HG03378 (cell line): ENCODE results near the gene ABCB1.

Source experiments
- ATAC-seq: cut with Tn5 transposase; IDR thresholded peaks from one replicate; pipeline ENCODE4 v1.9.1; 2021; ENCODE audit warnings: mild to moderate bottlenecking, moderate library complexity; ENCODE audit not compliant: unreplicated experiment

ABCB1 gene

DNA sequence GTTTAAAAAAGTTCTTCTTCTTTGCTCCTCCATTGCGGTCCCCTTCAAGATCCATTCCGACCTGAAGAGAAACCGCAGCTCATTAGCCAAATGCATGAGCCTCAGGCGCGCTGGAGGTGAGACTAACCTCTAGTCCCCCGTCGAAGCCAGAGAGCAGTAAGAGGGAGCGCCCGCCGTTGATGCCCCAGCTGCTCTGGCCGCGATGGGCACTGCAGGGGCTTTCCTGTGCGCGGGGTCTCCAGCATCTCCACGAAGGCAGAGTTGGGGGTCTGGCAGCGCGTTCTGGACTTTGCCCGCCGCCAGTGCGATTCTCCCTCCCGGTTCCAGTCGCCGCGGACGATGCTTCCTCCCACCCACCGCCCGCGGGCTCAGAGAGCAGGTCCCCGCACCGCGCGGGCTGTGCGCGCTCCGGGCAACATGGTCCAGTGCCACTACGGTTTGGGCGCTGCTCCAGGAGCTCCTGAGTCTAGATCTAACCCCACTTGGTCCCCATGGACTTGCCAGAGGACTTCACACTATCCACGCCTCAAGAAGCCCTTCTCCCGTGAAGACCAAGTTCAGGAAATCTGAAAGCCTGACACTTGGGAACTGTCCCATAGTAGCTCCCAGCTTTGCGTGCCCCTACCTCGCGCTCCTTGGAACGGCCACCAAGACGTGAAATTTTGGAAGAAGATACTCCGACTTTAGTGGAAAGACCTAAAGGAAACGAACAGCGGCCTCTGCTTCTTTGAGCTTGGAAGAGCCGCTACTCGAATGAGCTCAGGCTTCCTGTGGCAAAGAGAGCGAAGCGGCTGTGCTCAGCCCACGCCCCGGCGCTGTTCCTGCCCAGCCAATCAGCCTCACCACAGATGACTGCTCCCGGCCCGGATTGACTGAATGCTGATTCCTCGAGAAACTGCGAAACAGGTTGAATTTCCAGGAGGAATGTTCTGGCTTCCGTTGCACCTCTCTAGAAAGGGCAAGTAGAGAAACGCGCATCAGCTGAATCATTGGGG is at the start of gene ABCB1:
Gene ABCB1, minus strand, starts transcription at position 755 of the 995 bp plus-strand sequence. Its CDS starts 700 bp downstream, at position 55.
- ATAC-seq = peak; percentile 35

DNA sequence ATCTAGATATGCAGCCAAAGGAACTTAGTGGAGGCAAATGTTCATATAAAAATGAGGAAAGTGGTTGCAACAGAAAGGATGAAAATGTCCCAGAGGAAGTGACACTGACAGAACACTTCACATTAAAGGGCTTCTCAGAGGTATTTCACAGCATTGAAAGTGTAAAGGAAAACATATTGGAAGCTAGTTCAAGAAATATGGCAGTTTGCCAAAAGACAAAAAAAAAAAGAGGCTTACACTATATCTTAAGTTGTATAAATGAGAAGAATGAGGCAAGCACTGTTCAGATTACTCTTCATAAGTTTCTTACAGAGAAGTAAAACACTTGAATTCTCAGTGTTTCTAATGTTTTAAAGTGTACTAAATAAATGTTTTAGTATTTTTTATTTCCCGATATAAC is 47.6 kb upstream of the ABCB1 start:
- ATAC-seq = no peak

DNA sequence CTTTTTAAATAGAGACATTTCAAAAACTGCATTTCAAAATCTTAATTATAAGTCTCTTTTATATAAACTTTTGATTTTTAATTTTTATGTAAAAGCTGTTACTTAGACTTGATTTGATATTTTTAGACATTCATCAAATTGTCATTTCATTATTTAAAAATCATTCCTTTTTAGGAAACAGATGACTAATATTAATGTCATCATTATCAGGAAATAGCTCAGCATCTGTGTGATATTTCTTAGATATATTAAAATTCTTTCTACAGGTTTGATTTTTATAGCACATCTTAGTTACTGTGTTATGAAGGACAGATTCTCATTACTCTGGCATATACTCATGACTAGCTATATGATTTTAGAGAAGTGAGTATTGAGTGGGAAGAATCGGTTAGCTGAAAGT is 44.8 kb upstream of the ABCB1 start:
- ATAC-seq = no peak

- no peak for ATAC-seq
Observed at GRCh38 chr7:87635921-87636320, 35.2 kb upstream of the ABCB1 start.

DNA sequence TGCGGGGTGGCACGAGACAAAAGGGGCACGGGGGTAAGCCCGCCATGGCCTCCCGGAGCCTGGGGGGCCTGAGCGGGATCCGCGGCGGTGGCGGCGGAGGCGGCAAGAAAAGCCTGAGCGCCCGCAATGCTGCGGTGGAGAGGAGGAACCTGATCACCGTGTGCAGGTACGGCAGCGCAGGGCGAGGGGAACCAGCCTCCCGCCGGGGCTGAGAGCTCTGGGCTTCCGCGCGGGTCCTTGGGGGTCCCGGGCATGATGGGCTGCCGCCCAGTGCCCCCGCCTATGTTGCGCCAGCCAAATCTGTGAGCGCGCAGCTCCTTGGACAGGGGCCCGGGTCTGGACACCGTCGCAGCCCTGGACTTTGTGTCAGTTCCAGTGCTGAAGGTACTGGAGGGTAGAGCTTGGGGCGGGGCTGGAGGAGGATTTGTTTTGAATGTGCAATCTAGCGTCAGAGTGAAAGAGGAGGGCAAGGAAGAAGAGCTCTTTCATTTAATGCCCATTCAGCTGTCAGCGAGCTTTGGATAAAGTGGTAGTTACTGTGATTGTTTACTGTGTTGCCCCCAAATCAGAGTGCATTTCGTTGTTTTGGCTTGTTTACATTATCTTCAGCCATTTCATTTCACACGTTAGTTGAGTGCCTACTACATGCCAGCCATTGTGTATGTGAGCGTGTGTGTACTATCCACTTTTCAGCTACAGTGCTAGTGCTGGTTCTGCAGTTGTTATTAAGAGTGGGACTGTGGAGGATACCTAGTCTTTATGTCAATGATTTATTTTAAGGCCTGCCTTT is 28.3 kb upstream of the ABCB1 start:
- ATAC-seq = no peak

DNA sequence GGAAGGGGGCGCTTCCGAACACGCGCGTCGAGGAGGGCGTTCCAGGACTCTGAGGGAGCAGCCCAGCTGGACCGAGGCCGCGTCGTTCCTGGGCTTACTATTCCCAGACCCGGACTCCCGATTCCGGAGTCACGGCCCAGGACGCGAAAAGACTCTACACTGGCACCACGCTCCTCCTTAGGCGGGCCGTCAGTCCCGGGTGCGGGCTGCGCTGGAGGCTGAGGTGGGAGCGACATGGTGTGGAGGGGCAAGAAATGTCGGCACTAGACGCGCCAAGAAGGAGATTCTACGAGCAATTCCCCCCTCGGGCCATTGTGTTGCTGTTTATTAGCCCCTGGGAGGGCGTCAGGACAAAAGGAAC is 26.9 kb upstream of the ABCB1 start:
- ATAC-seq = no peak

- no peak for ATAC-seq
Observed at GRCh38 chr7:87625101-87625500, 24.4 kb upstream of the ABCB1 start.

DNA sequence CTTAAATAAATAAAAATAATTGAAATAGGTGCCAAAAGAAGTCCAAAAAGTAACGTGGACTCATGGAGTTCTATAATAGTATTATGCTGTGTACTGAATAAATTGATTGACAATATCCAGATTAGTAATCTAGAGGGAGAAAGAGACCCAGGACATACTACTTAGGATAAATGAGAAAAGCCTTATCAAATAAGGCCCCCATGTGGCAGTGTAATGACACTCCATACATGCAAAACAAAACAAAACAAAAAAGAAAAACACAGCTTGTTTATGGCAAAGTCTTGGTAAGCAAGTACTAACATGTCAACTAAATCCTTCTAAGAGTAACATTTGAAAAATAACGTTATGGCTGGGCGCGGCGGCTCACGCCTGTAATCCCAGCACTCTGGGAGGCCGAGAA is 23.9 kb upstream of the ABCB1 start:
- ATAC-seq = no peak

GRCh38 chr7:87615197-87615596 is 14.5 kb upstream of the ABCB1 start:
- no peak for ATAC-seq

DNA sequence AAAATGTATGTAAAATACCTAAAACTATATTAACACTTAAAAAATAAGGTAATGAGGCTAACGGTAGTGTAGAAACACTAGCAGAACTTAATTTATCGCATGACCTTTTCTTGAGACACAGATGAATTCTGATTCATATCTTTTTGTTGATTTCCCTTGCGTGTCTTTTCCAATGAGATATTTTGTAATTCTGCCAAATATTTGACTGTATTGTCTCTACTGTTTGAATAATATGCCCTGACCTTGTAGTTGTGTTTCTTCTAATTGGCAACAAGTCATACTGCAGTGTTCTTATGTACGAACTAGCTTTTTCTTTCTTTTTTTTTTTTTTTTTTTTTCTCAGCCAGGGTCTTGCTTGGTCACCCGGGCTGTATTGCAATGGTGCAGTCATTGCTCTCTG is 9.2 kb upstream of the ABCB1 start:
- no peak for ATAC-seq

- no peak for ATAC-seq
Observed at GRCh38 chr7:87608431-87608830, 7.7 kb upstream of the ABCB1 start.

DNA sequence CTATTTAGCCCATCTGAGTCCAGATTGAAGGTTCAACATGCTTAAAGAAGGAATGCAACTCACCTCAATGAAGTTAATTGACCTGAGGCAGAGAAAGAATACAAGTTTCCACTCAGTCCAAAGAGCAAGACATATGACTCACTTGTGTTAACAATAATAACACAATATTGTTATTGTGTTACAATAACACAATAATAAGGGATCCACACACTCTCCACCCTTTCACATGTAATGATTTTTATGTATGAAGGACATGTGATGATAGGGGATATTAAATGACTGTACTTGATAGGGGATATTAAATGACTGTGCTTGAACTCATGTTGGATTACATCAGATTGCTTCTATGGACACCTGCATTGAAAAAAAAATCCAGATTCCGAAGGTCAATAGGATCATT is 3.6 kb upstream of the ABCB1 start:
- ATAC-seq = no peak

GRCh38 chr7:87599336-87599735 is 1.3 kb downstream of the ABCB1 start:
- ATAC-seq = peak; percentile 98

DNA sequence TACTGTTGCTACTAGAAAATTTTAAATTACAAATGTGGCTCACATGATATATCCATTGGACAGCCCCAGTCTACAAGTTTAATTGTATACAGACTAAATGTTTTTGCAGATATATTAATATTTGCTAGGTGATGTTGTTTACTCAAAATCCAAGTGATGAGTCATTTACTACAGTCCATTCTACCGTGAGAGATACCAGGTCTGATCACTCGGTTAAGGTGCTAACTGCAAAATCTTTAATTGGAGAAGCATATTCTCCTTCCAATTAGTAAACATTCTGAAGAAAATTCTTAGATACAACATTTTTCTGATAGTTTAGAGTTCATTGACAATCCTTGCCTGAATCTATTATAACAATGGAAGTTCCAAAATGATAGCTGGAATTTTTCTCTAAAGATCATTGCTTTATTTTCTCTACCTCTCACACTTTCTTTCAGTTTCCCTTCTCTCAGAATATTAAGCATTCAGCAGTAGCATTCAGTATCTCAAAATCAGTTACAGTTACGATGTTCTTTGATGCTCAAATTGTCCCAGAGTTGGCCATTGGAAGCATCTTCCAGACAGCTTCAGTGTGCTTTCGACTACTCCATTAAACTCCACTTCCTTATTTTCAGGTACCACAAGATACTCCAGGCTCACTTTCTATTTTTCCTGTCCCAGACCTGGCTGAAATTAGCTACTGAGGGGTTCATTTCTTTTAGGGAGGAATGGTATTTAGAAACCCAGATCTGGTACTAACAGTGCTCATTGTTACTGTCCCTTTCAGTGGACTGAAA is 2.3 kb downstream of the ABCB1 start:
- ATAC-seq = no peak

GRCh38 chr7:87596696-87597095 is 4.0 kb downstream of the ABCB1 start:
- ATAC-seq = no peak

DNA sequence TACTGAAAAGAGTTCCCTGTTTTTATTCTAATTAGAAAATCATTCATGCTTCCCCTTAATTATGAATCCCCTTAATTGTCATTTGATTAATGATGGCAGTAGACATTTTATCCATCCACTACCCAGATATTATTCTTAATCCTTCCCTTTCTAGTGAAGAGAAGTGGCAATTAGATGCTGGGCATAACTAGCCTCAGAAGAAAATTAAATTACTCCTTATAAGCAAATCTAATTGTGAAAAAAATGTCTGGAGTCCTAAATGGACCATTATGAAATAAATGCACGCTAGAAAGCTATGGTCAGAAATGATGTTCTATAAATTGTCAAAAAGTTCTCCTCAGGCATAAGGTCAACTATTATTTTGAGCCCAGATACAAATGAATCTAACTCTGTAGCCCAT is 4.5 kb downstream of the ABCB1 start:
- no peak for ATAC-seq

- ATAC-seq = no peak
Observed at GRCh38 chr7:87592300-87592699, 8.4 kb downstream of the ABCB1 start.

DNA sequence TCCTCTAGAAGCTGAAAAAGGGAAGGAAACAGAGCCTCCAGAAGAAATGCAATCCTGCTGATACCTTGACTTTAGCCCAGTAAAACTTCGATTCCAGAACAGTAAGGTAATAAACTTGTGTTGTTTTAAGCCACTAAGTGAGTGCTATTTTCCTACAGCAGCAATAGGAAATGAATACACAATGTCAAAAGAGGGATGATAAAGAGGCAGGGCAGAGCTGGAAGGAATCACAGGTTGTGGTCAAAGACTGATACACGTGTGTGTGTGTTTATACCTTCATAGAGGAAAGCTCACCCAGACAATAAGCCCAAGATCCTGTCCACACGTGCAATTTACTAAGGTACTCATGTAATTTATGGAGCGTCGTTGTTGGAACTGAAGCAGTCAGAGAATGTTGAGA is 9.5 kb downstream of the ABCB1 start:
- ATAC-seq = no peak

DNA sequence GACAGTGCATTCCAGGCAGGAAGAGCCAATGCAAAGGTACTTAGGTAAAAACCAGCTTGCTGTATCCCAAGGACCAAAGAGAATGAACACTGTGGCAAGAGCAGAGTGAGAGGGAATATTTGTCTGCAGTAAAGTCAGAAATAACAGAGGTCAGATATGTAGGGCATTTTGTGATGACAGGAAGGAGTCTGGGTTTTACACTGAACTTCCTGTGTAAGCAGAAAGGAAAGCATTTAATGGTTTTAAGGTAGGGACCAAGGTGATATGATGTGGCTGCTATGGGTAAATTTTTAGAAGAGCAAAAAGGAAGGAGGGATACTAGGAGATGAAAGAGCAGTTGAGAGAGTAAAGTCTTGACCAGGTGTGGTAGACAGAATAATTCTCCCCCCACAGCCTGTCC is 10.1 kb downstream of the ABCB1 start:
- no peak for ATAC-seq

DNA sequence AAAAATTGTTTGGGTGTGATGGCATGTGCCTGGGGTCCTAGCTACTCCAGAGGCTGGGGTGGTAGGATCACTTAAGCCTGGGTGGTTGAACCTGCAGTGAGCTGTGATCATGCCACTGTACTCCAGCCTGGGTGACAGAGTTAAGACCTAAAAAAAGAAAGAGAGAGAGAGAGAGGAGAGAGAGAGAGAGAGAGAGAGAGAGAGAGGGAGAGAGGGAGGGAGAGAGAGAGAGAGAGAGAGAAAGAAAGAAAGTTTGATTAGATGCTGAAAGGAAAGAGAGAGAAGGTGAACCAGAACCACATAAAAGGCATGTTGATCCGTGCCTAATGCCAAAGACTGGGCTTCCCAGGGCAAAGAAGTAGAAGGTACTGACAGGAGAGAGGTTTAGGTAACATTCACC is 11.1 kb downstream of the ABCB1 start:
- ATAC-seq = no peak

DNA sequence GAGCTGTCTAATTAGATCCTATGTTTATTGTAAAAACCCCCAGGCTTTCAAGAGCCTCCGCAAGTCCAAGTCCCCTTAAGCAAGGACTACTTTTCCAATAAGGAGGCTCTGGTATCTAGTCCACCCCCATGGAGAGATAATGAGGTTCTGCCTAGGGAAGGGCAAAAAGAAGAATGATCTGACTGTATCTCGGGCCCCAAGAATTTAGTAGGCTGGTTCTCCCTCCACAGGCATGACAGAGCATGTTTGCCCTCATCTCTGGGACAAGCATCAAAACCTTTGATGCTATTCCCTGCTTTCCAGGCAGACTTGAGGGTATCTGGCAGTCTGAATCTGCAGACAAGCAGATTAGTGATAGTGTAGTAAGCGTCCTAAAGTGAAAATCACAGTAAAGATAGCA is 19.0 kb downstream of the ABCB1 start:
- ATAC-seq = no peak
